Measurements from ENCODE around the gene EPHB2. TPM values are rescaled to one million over a fixed set of nuclear protein-coding genes. Genes with fewer than 3 reads are reported as not detected.

The EPHB2 gene
- total RNA-seq, 2 donors from 2014 or later, result 34.0 to 50.7 TPM

DNA sequence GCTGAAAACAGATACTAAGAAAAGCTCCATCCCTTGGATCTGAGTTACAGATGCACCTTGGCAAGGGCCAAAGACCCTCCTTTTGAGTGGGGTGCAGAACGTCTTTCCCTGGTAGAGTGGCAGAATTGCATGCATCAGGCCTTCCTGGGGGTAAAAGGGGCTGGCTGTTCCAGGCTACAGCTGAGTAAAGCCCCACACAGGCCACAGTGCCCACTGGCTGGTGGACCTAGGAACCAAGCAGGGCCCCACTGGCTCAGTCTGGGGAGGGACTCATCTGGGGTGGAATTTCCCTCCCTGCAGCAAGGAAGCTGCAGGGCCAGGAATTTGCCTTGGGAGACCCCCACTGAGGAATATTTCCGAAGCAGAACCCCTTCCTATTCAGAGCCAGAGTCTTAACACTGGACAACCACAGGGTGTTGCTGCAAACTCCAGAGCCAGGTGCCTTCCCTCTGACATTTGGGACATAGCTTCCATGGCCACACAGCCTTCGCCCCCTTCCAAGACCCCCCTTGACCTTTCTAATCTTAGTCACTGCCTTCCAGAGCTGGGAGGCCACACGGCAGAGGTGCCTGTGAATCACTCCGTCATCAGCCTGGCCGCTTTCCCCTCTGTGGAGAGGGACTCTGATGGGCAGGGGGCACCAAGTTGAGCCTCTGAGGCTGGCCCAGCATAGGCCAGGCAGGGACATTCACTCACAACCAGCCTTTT is 209.5 kb downstream of the EPHB2 start:
- H3K4me3 Mint-ChIP-seq, result no peak overlapping the region
- H3K36me3 Mint-ChIP-seq (ENCODE audit: low read depth), result no peaks in the 10 kb centered on the region
- WGBS, 2 experiments (ENCODE audit: insufficient coverage in 1 of 2, insufficient read length in 1 of 2), result 50 to 86% methylated on average over 1 to 6 of the region's 6 CpGs
- DNase-seq, result no peak
- H3K4me1 ChIP-seq (ENCODE audit: control insufficient read depth, insufficient read depth, low read length), result no peaks in the 10 kb centered on the region
- H3K9ac ChIP-seq (ENCODE audit: extremely low read depth, low read length, poor library complexity, severe bottlenecking), result no peak overlapping the region
- no peaks in the 10 kb centered on the region for H3K36me3 ChIP-seq (ENCODE audit: control insufficient read depth, insufficient read depth, low read length)
- H3K27me3 ChIP-seq (ENCODE audit: control insufficient read depth, insufficient read depth, low read length, poor library complexity, severe bottlenecking), result no peaks in the 10 kb centered on the region
- H3K9me3 Mint-ChIP-seq, result no peaks in the 10 kb centered on the region
- no peak overlapping the region for H3K27ac ChIP-seq (ENCODE audit: low read depth, low read length)
- TF ChIP-seq, protein P1, sequence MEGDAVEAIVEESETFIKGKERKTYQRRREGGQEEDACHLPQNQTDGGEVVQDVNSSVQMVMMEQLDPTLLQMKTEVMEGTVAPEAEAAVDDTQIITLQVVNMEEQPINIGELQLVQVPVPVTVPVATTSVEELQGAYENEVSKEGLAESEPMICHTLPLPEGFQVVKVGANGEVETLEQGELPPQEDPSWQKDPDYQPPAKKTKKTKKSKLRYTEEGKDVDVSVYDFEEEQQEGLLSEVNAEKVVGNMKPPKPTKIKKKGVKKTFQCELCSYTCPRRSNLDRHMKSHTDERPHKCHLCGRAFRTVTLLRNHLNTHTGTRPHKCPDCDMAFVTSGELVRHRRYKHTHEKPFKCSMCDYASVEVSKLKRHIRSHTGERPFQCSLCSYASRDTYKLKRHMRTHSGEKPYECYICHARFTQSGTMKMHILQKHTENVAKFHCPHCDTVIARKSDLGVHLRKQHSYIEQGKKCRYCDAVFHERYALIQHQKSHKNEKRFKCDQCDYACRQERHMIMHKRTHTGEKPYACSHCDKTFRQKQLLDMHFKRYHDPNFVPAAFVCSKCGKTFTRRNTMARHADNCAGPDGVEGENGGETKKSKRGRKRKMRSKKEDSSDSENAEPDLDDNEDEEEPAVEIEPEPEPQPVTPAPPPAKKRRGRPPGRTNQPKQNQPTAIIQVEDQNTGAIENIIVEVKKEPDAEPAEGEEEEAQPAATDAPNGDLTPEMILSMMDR (conservative IDR thresholded peaks at IDR 0.05), result no peak
- H3K27ac Mint-ChIP-seq, result no peak overlapping the region
- H3K4me3 ChIP-seq (ENCODE audit: low read length), result no peak overlapping the region
- H3K4me1 Mint-ChIP-seq, result peaks cover 4% of the 10 kb centered on the region
- H3K27me3 Mint-ChIP-seq (ENCODE audit: insufficient read depth), result no peaks in the 10 kb centered on the region
- no peaks in the 10 kb centered on the region for H3K9me3 ChIP-seq (ENCODE audit: control insufficient read depth, low read length)

DNA sequence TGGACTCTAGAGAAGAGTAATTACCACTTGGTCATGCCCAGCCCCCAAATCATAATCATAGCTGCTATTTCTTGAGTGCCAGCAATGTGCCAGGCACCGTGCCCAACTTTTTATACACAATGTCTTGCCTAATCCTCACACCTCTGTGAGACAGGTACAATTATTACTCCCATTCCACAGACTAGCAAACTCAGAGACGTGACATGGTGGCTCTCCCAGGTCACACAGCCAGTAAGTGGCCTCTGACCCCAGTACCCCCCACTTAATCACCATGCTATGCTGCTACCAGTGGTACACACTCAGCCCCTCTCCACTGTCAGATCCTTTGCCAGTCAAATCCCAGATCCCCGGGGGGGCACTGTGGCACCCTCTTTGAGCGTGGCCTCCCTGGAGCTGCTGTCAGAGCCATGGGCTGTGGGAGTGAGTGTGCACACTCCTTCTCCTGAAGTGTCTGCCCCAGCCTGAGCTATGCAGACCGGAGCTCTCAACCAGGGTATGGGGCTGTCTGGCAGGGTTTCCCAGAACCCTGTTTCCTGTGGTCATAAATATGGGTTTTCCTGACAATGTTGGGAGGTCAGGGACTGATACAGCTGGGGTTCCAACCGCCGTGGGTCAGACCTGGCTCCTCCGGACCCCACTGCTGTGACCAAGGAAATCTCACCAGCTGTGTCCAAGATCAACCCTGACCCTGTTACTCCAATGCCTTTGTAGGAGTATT is 210.3 kb downstream of the EPHB2 start:
- no peaks in the 10 kb centered on the region for H3K27me3 ChIP-seq (ENCODE audit: control insufficient read depth, insufficient read depth, low read length, poor library complexity, severe bottlenecking)
- H3K4me1 ChIP-seq (ENCODE audit: control insufficient read depth, insufficient read depth, low read length), result no peaks in the 10 kb centered on the region
- TF ChIP-seq, protein P1 (conservative IDR thresholded peaks at IDR 0.05), result no peak
- Mint-ChIP-seq H3K27ac (no peak overlapping the region), H3K4me1 (no peaks in the 10 kb centered on the region), H3K36me3 (ENCODE audit: low read depth) (no peaks in the 10 kb centered on the region), H3K4me3 (no peak overlapping the region), H3K9me3 (no peaks in the 10 kb centered on the region), H3K27me3 (ENCODE audit: insufficient read depth) (no peaks in the 10 kb centered on the region)
- H3K9me3 ChIP-seq (ENCODE audit: control insufficient read depth, low read length), result no peaks in the 10 kb centered on the region
- H3K27ac ChIP-seq (ENCODE audit: low read depth, low read length), result peak overlapping the region; percentile 6
- no peak for DNase-seq
- WGBS, 2 experiments (ENCODE audit: insufficient coverage in 1 of 2, insufficient read length in 1 of 2), result 94 to 100% methylated on average over 1 to 8 of the region's 8 CpGs
- no peak overlapping the region for H3K9ac ChIP-seq (ENCODE audit: extremely low read depth, low read length, poor library complexity, severe bottlenecking)
- H3K4me3 ChIP-seq (ENCODE audit: low read length), result no peak overlapping the region
- no peaks in the 10 kb centered on the region for H3K36me3 ChIP-seq (ENCODE audit: control insufficient read depth, insufficient read depth, low read length)

DNA sequence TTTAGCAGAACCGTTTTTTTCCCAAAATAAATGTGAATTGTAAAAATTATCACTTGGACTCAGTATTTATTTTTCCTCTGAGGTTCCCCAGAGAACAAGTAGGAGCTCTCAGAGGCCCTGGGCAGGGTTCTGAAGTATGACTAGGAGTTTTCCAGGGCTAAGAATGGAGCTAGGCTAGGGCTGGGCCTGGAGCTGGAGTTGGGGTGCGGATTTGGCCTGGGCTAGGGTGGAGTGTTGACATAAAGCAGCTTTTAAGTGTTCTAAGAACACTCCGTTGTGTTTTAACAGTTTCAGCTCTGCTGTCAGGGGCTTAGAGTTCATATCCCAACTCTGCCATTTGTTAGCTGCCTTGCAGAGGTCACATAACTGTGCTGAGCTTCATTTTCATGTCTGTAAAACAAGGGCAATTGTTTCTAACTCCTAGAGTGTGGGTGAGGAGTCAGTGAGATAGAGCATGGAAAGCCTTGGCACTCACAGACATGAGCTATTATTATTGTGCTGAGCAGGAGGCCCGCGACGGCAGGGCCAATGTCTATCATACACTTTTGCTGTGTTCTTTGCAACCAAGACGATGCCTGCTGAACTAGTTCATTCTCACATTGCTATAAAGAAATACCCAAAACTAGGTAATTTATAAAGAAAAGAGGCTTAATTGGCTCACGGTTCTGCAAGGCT is 210.9 kb downstream of the EPHB2 start:
- H3K36me3 ChIP-seq (ENCODE audit: control insufficient read depth, insufficient read depth, low read length), result no peaks in the 10 kb centered on the region
- no peaks in the 10 kb centered on the region for H3K4me1 ChIP-seq (ENCODE audit: control insufficient read depth, insufficient read depth, low read length)
- Mint-ChIP-seq H3K36me3 (ENCODE audit: low read depth) (no peaks in the 10 kb centered on the region), H3K4me3 (no peak overlapping the region), H3K4me1 (no peaks in the 10 kb centered on the region), H3K27me3 (ENCODE audit: insufficient read depth) (no peaks in the 10 kb centered on the region), H3K27ac (no peak overlapping the region), H3K9me3 (no peaks in the 10 kb centered on the region)
- DNase-seq, result no peak
- no peak overlapping the region for H3K4me3 ChIP-seq (ENCODE audit: low read length)
- H3K27ac ChIP-seq (ENCODE audit: low read depth, low read length), result peak overlapping the region; percentile 6
- H3K27me3 ChIP-seq (ENCODE audit: control insufficient read depth, insufficient read depth, low read length, poor library complexity, severe bottlenecking), result no peaks in the 10 kb centered on the region
- TF ChIP-seq, protein P1 (conservative IDR thresholded peaks at IDR 0.05), result no peak
- H3K9ac ChIP-seq (ENCODE audit: extremely low read depth, low read length, poor library complexity, severe bottlenecking), result no peak overlapping the region
- 93 to 94% methylated on average over 8 of the region's 8 CpGs for WGBS, 2 experiments (ENCODE audit: insufficient coverage in 1 of 2, insufficient read length in 1 of 2)
- H3K9me3 ChIP-seq (ENCODE audit: control insufficient read depth, low read length), result no peaks in the 10 kb centered on the region
